GM18498 (cell line): ENCODE results near the gene PEDS1.
A peak's percentile ranks its signal among the peaks of the same experiment; 100 is the strongest.
"Not testable (repeated sequence)": the region's sequence is repeated elsewhere in the genome, so short reads cannot be mapped to it uniquely, and the experiment has no call there.

ENCODE experiments used
- ATAC-seq: cut with Tn5 transposase; IDR thresholded peaks from one replicate; pipeline ENCODE4 v1.9.1; 2021; ENCODE audit warnings: mild to moderate bottlenecking, moderate library complexity; ENCODE audit not compliant: unreplicated experiment

Gene PEDS1

GRCh38 chr20:50163570-50164317 is 10.2 kb upstream of the PEDS1 start:
- ATAC-seq, result no peak

- not testable (repeated sequence) for ATAC-seq
Measured at GRCh38 chr20:50161494-50161893, 8.0 kb upstream of the PEDS1 start.

- ATAC-seq, result peak; percentile 20
Measured at GRCh38 chr20:50153153-50153499, 397 bp downstream of the PEDS1 start.

GRCh38 chr20:50152394-50153152 is 950 bp downstream of the PEDS1 start:
- no peak for ATAC-seq

GRCh38 chr20:50151034-50151743 is 2.3 kb downstream of the PEDS1 start:
- no peak for ATAC-seq

GRCh38 chr20:50149481-50150254 is 3.9 kb downstream of the PEDS1 start:
- ATAC-seq, result no peak

GRCh38 chr20:50146732-50147662 is 6.5 kb downstream of the PEDS1 start:
- peak; percentile 80 for ATAC-seq

- no peak for ATAC-seq
Measured at GRCh38 chr20:50146214-50146613, 7.3 kb downstream of the PEDS1 start.

- no peak for ATAC-seq
Measured at GRCh38 chr20:50145566-50145965, 8.0 kb downstream of the PEDS1 start.

- ATAC-seq, result no peak
Measured at GRCh38 chr20:50144362-50144761, 9.2 kb downstream of the PEDS1 start.

GRCh38 chr20:50142812-50143211 is 10.7 kb downstream of the PEDS1 start:
- ATAC-seq, result no peak

GRCh38 chr20:50141811-50142561 is 11.5 kb downstream of the PEDS1 start:
- no peak for ATAC-seq

GRCh38 chr20:50141018-50141675 is 12.4 kb downstream of the PEDS1 start:
- ATAC-seq, result no peak

- no peak for ATAC-seq
Measured at GRCh38 chr20:50140339-50140859, 13.1 kb downstream of the PEDS1 start.

GRCh38 chr20:50138479-50139393 is 14.8 kb downstream of the PEDS1 start:
- no peak for ATAC-seq

- ATAC-seq, result no peak
Measured at GRCh38 chr20:50138120-50138478, 15.4 kb downstream of the PEDS1 start.

- not testable (repeated sequence) for ATAC-seq
Measured at GRCh38 chr20:50137702-50138101, 15.8 kb downstream of the PEDS1 start.
